ENCODE measurements around the gene FXR1.

- TF ChIP-seq CTCF (IDR thresholded peaks at IDR 0.05; ENCODE audit: borderline replicate concordance, extremely low read depth, low read length, poor library complexity, severe bottlenecking): no peak
- TF ChIP-seq EZH2 (IDR thresholded peaks at IDR 0.05; ENCODE audit: borderline replicate concordance, low read depth, low read length, severe bottlenecking): no peak
Measured at GRCh38 chr3:180980611-180981010, 68.1 kb downstream of the FXR1 start.

All from DND-41 (cell line).